Hematopoietic multipotent progenitor cell treated with erythropoietin and hydrocortisone succinate and interleukin-3 and kit ligand, for 4 days (in vitro differentiated cells): ENCODE results near the gene SLC4A2.

Experiments
- DNase-seq: peaks from one replicate; pipeline ENCODE4 v3.0.0-alpha.2; 2015

The SLC4A2 gene

GRCh38 chr7:151081170-151082101 lies 22.0 kb downstream of the SLC4A2 start:
- no peak for DNase-seq

GRCh38 chr7:151082141-151083070 lies 23.0 kb downstream of the SLC4A2 start:
- no peak for DNase-seq

- DNase-seq = peak; percentile 87
Measured at GRCh38 chr7:151083071-151083823, 23.9 kb downstream of the SLC4A2 start, which contains the start of gene TMUB1. TSS of gene TMUB1 (minus strand) at chr7:151083493. CDS start at chr7:151082563, 930 bp downstream.

- DNase-seq = no peak
Measured at GRCh38 chr7:151083824-151084160, 24.4 kb downstream of the SLC4A2 start.

GRCh38 chr7:151085329-151085690 lies 25.9 kb downstream of the SLC4A2 start:
- no peak for DNase-seq

GRCh38 chr7:151085691-151086620 lies 26.6 kb downstream of the SLC4A2 start, which contains the start of gene AGAP3:
TSS of gene AGAP3 (plus strand) at chr7:151086475. CDS start at chr7:151086742, 267 bp downstream.
- peak; percentile 86 for DNase-seq

GRCh38 chr7:151086802-151087244 lies 27.4 kb downstream of the SLC4A2 start:
- peak; percentile 55 for DNase-seq

GRCh38 chr7:151087245-151088018 lies 28.0 kb downstream of the SLC4A2 start:
- DNase-seq = peak; percentile 64

- DNase-seq = no peak
Measured at GRCh38 chr7:151088019-151088855, 28.8 kb downstream of the SLC4A2 start.

- DNase-seq = peak; percentile 77
Measured at GRCh38 chr7:151088856-151089699, 29.7 kb downstream of the SLC4A2 start.

- DNase-seq = no peak
Measured at GRCh38 chr7:151089893-151090730, 30.7 kb downstream of the SLC4A2 start.

- DNase-seq = no peak
Measured at GRCh38 chr7:151091003-151091402, 31.6 kb downstream of the SLC4A2 start.

GRCh38 chr7:151091431-151091830 lies 32.0 kb downstream of the SLC4A2 start:
- DNase-seq = peak; percentile 56

- no peak for DNase-seq
Measured at GRCh38 chr7:151091988-151092387, 32.6 kb downstream of the SLC4A2 start.

- no peak for DNase-seq
Measured at GRCh38 chr7:151093748-151094147, 34.4 kb downstream of the SLC4A2 start.

GRCh38 chr7:151094675-151095074 lies 35.3 kb downstream of the SLC4A2 start:
- no peak for DNase-seq

GRCh38 chr7:151095123-151095797 lies 35.9 kb downstream of the SLC4A2 start:
- DNase-seq = no peak
